HG02885 (cell line): ENCODE data around the gene RGMA.

Experiments used
- ATAC-seq: cut with Tn5 transposase; IDR thresholded peaks from one replicate; pipeline ENCODE4 v1.9.1; 2021; ENCODE audit warnings: mild to moderate bottlenecking; ENCODE audit not compliant: unreplicated experiment, poor library complexity

The RGMA gene

GRCh38 chr15:93088981-93089726 is at the start of gene RGMA:
Gene RGMA, minus strand, starts transcription at chr15:93089211. Its CDS starts 279 bp downstream, at chr15:93088932.
- peak; percentile 25 for ATAC-seq

- no peak for ATAC-seq
Measured at GRCh38 chr15:93136606-93137005, 47.6 kb upstream of the RGMA start.

DNA sequence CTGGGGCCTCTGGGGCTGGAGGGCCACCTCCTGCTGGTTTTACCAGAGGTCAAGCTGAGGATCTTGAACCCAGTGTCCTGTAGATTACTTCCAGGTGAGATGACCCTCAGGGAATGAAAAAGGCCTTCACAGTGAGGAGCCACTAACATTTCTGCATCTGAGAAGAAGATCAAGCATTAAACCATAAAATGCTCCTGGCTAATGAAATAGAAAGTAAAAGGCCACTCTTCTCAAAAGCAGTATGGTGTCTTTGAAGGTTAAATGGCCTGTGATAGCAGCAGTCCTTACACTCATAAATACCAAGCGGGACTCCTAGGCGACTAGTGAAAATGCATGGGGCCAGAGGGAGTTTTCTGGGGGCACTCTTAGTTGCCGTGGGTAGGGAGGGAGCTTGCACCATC is 47.0 kb upstream of the RGMA start:
- ATAC-seq: no peak

DNA sequence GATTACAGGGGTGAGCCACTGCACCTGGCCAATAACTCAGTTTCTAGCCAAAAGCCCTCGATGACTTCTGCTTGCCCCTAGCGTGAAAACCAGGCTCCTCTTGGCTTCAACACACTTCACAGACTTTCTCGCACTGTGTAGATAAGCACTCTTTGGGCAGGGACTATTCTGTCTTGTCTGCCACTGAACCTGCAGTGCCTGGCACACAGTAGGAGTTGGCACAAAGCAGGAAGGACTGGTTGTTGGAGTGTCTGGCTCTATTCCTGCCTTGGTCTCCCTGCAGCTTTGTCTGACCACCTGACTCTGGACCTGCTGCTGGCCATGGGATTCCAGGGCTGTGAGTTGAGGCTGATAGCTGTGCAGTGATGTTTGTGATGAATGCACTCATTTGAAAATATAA is 46.4 kb upstream of the RGMA start:
- no peak for ATAC-seq

DNA sequence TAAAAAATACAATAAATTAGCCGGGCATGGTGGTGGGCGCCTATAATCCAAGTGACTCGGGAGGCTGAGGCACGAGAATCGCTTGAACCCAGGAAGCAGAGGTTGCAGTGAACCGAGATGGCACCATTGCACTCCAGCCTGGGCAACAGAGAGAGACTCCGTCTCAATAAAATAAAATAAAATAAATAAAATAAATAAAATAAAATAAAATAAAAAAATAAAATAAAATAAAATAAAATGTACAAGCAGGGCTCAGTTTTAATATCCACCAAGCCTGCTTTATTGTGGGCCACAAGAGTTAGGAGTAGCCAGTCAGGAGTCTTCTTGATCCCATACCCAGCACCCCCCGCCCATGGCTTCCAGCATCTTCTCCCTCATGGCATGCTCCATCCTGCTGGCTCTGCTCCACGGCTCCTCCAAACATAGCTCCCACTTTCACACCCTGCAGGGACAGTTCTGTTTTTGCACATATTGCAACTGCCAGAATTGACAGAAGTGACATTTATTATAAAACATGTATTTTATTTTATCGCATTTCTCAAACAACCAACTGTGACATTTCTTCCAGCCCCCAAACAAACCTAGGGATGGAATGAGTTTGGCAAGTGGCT is 42.6 kb upstream of the RGMA start:
- ATAC-seq: no peak

- no peak for ATAC-seq
Measured at GRCh38 chr15:93129702-93130488, 40.9 kb upstream of the RGMA start.

DNA sequence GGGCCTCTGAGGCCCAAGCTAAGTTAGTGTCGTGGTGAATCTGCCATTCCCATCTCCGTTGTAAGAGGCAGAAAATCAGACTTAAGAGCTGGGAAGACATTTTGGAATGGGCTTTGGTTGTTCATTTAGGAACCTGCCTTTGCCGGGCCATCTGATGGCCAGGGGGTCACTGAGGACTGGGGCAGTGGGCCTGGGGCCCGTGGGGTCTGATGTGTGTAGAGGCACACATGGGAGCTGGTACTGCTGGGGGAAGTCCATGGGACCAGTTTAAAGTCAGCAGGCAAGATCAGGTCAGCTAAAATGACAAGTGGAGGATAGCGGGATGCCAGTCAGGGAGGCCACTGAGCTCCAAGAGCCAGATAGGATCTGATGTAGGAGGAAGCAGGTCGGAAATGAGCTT is 38.3 kb upstream of the RGMA start:
- ATAC-seq: no peak

DNA sequence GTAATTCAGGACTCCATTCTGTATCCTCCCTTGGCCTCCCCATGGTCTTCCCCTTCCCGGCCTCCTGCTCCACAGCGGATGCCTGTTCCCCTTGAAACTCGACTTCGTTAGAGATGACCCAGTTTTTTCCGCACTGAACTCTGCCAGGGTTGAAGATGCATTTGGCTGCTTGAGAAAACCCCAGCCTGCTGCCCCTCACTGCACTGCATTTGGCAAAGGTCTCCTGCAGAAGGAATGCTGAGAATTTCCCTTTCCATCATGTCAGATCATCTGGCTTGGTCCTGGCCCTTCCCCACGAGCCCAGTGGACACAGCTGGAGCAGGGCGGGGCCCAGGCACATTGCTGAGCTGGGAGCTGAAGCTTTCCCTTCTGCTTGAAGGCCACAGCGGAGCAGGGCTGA is 37.6 kb upstream of the RGMA start:
- ATAC-seq: no peak

DNA sequence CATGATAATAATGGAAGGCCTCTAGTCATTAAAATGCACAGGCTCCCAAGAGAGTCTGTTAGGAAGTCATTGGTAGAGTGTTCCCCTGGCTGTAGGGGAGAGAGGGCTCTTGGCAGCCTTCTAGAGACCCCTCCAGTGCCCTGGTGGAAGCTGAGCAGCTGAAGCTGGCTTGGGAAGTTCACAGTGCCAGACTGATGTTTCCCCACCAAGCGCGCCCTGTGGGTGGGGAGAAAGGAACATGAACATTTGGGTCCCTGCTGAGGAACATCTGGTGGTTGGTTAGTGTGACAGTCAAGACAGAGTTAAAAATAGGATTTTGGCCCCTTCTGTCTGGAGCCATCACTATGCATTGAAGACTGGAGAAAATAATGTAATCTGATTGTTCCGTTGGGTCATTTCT is 37.1 kb upstream of the RGMA start:
- no peak for ATAC-seq

DNA sequence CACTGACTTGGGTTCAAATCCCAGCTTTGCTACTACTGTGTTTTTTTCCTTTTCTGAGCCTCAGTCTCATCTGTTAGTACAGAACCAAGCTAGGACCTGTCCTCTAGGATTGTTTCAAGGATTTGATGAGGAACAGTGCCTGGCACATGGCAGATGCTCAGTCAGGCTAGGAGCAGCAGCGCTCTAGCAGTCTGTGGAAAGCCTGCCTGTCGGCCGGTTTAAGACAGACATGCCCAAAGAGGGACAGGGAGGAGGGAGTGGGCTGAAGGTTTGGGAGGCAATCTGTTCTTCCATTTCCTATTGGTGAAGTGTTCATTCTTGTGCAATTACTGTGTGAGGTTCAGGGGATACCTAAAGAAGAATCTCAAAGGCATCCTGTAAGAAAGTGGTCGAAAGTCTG is 35.1 kb upstream of the RGMA start:
- ATAC-seq: no peak

- no peak for ATAC-seq
Measured at GRCh38 chr15:93121973-93122910, 33.2 kb upstream of the RGMA start.

DNA sequence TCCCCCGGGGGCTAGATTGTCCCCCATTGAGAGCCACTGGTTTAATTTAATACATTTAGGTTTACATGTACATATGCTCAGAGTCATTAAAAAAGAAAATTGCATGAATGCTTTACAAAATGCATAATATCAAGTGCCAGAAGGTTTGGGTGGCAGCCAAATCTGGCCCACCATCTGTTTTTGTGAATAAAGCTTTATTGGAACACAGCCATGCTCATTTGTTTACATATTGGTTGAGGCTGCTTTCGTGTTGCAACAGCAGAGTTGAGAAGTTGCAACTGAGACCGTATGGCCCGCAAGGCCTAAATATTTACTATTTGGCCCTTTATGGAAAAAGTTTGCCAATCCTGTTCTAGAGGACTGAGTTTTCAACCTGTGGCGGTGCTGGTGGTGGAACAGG is 32.1 kb upstream of the RGMA start:
- no peak for ATAC-seq

DNA sequence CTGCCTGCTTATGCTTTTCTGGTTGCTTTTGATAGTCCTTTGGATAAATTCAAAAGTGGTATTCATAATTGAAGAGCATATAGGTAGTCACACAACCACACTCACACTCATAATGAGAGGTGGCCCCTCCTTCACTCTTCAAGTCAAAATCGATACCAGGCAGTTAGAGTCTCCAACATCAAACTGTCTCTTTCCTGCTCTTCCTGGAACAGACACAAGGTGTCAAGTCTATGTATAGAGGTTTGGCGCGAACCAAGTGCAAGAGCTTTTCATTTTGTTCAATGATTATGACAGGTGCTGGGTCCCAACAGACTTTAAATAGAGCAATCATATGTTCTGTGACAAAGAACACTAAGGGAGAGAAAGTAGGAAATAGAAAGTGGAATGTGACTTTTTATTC is 29.9 kb upstream of the RGMA start:
- no peak for ATAC-seq

DNA sequence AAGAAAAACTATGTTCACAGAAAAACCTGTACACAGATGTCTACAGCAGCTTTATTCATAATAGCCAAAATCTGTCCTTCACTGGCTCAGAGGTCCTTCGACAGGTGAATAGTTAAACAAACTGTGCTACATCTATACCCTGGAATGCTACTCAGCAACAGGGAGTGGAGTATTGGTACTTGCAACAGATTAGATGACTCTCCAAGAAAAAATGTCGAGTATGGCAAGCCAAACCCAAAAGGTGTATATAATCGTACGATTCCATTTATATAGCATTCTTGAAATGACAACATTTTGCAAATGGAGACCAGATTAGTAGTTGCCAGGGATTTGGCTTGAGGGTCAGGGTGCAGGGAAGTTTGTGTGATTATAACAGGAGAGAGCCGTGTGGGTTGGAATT is 22.4 kb upstream of the RGMA start:
- ATAC-seq: no peak

- ATAC-seq: no peak
Measured at GRCh38 chr15:93110502-93111040, 21.6 kb upstream of the RGMA start.

DNA sequence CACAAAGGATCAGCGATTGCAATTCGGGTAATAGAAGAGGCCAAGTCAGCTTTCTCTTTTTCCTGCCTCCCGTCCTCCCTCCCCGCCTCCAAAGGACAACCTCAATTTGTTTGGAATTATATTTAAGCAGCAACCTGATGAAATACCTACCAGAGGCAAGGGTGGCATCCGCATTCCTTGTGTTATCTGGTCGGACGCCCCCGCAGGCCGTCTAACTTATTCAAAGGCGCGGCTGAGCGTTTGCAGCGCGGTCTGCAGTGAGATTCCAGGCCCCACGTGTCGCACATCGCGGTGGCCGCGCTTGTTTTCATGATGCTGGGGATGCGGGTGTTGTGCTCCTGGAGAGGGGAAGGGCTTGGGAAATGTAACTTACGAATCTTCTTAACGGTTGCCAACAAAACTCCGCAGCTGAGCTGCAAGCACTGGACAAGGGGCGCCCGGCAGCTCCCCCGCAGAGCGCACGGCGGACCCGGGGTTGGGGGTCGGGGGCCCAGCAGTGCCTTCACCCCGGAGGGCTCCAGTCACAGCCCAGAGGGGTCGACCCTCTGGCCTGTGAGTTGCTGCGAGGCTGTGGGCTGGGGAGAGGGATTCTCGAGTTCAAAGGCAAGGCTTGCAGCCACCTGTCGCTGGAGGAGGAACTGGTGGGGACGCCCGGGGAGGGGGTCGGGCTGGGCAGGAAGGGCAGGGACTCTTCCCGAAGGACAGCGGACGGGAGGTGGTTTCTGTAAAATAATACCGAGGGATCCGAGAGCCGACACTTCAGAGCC is 20.5 kb upstream of the RGMA start:
- ATAC-seq: no peak

GRCh38 chr15:93107646-93108045 is 18.6 kb upstream of the RGMA start:
- ATAC-seq: no peak

- no peak for ATAC-seq
Measured at GRCh38 chr15:93105485-93105884, 16.5 kb upstream of the RGMA start.

DNA sequence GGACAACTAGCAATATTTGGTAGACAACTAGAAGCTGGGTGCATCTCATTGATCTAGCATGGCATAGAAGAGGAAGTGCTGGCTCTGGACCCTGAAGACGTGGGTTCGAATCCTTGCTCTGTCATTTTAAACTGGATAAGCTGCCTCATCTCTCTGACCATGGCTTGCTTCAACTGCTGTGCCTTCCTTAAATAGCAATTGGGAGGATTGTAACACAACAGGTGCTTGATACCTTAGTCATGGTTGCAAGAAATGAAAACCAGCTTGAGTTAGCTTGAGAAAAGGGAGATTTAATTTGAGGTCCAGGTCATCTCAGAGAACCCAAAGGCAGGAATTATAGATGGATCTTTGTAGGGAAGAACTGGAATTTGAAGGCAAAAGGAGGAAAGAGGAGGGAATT is 14.8 kb upstream of the RGMA start:
- ATAC-seq: no peak
